SU-DHL-6 (cell line): ENCODE data around the gene FGD4.

Experiments used
- CTCF ChIP-seq: fragments of 200-600 bp; sonication (generic); IDR thresholded peaks from one replicate; pipeline ENCODE4 v1.5.1; 2017; ENCODE audit warnings: antibody characterized with exemption, mild to moderate bottlenecking, low read length, moderate library complexity; ENCODE audit not compliant: insufficient read depth, poor library complexity, severe bottlenecking
- EZH2phosphoT487 ChIP-seq: fragments of 200-600 bp; sonication (generic), shearing (Covaris generic); conservative IDR thresholded peaks from 2 replicates; pipeline ENCODE4 v1.6.1; 2018; ENCODE audit warnings: mild to moderate bottlenecking, antibody characterized with exemption, low read length, moderate library complexity, mixed read lengths

GRCh38 chr12:32662665-32663064, 263.3 kb downstream of the FGD4 start:
- TF ChIP-seq EZH2phosphoT487 (no peak), CTCF (no peak)
